HFF-Myc (cell line): ENCODE results near the gene RIPK1.
A peak's percentile ranks its signal among the peaks of the same experiment; 100 is the strongest.
"Not testable (repeated sequence)": the region's sequence is repeated elsewhere in the genome, so short reads cannot be mapped to it uniquely, and the experiment has no call there.

Source experiments
- DNase-seq: peaks from one replicate; pipeline ENCODE4 v3.0.0-alpha.2; 2011; ENCODE audit warnings: low read depth; ENCODE audit errors: extremely low read depth
- H3K4me3 ChIP-seq: replicated peaks from 2 replicates; pipeline ENCODE4 v1.5.1; 2011; ENCODE audit warnings: low read depth, mild to moderate bottlenecking, control low read depth, low read length
- TF ChIP-seq, protein P1 (sequence below): IDR thresholded peaks from 2 replicates; pipeline ENCODE4 v1.5.1; 2012; ENCODE audit warnings: mild to moderate bottlenecking, low read depth, low read length, control low read depth; ENCODE audit errors: missing control alignments

RIPK1 gene

GRCh38 chr6:3144571-3144970 is 76.3 kb downstream of the RIPK1 start:
- DNase-seq, result no peak
- TF ChIP-seq, protein P1, sequence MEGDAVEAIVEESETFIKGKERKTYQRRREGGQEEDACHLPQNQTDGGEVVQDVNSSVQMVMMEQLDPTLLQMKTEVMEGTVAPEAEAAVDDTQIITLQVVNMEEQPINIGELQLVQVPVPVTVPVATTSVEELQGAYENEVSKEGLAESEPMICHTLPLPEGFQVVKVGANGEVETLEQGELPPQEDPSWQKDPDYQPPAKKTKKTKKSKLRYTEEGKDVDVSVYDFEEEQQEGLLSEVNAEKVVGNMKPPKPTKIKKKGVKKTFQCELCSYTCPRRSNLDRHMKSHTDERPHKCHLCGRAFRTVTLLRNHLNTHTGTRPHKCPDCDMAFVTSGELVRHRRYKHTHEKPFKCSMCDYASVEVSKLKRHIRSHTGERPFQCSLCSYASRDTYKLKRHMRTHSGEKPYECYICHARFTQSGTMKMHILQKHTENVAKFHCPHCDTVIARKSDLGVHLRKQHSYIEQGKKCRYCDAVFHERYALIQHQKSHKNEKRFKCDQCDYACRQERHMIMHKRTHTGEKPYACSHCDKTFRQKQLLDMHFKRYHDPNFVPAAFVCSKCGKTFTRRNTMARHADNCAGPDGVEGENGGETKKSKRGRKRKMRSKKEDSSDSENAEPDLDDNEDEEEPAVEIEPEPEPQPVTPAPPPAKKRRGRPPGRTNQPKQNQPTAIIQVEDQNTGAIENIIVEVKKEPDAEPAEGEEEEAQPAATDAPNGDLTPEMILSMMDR, result no peak
- H3K4me3 ChIP-seq, result no peak overlapping the region

- TF ChIP-seq, protein P1, result no peak
- no peak overlapping the region for H3K4me3 ChIP-seq
- DNase-seq, result no peak
Observed at GRCh38 chr6:3147914-3148757, 79.8 kb downstream of the RIPK1 start.

DNA sequence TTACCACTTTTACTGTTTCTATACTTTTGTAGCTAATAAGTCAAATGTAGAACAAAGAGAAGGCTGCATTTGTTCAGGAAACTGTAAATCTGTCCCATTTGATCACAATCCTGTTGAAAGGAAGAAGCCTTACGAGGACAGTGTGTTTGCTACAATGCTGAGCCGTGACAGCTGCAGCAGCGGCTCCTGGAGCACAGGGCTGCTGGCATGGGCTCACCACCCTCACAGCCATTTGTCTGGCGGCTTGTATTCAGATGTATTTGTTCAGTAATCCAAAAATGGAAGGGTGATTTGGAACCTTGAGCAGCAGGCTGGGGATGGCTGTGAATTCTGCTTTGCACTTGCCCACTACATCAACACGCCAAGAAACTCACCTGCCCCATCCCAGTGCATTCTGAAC is 83.4 kb downstream of the RIPK1 start:
- TF ChIP-seq, protein P1, result no peak
- no peak for DNase-seq
- H3K4me3 ChIP-seq, result no peak overlapping the region

GRCh38 chr6:3152689-3153088 is 84.4 kb downstream of the RIPK1 start:
- no peak for DNase-seq
- TF ChIP-seq, protein P1, result no peak
- no peak overlapping the region for H3K4me3 ChIP-seq

DNA sequence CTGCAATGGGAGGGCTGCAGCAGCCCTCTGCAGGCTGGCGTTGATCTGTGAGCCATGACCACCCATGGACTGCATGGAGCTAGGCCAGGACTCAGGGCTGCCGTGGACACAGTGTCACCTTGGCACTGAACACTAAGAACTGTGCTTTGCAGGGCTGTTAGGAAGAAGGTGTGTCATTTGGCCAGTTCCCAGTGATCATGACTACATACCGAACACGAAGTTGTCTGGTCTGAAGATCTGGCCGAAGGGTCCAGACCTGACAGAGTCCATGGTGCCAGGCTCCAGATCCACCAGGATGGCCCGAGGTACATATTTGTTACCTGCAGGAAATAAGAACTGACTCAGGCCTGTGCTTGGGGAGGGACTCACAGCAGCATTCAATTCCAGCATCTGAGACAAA is 87.1 kb downstream of the RIPK1 start:
- DNase-seq, H3K4me3 ChIP-seq: not testable (repeated sequence)

GRCh38 chr6:3156184-3157130 is 88.2 kb downstream of the RIPK1 start:
- not testable (repeated sequence) for DNase-seq
- peak overlapping the region; percentile 79 for H3K4me3 ChIP-seq

DNA sequence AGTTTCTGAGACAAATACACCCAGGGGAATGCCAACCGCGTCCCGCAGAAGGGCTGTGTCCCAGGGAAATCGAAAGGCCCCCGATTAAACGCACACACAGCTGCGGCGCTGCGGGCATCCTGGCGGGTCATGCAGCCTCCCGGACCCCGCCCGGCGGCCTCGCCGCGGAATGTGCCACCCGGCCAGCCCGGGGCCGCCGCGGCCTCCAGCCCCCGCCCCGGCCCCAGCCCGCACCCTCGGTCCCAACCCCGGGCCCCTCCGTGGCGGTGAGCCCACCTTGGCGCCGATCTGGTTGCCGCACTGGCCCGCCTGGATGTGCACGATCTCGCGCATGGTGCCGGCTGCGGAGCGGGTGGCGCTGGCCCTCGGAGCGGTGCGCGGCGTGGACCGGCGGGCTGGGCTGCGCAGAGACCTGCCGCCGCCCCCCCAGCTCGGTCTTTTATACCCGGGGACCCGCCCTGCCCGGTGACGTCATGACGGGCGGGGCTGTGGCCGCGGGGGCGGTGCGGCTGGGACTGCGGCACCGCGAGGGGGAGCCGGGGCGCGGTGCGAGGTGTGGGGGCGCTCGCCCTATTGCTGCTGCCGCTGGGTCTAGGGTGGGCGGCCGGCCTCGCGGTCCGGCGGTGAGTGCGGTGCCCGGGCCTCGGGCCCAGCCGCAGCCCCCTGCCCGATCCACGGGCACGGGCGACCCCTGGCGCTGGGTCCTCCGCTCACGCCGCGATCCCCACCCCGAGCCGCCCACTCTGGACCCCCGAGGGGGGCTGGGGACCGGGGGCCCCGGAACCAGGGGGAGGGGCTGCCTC is 89.0 kb downstream of the RIPK1 start, which contains the start of gene TUBB2A:
Gene TUBB2A (minus strand): TSS at position 414 of the 803 bp plus-strand sequence. CDS start 81 bp downstream, at position 333.
- DNase-seq, result no peak
- TF ChIP-seq, protein P1, result peak; percentile 21
- H3K4me3 ChIP-seq, result peak within 1 kb of the TSS; percentile 79
